NCI-H187 treated with DMSO at 0.1 percent for 48 hours (cell line): ENCODE data around the gene ACSL3.

Experiments
- DNase-seq: peaks from one replicate; lab custom pipeline; 2025; lab: John Stamatoyannopoulos, UW

ACSL3 gene

DNA sequence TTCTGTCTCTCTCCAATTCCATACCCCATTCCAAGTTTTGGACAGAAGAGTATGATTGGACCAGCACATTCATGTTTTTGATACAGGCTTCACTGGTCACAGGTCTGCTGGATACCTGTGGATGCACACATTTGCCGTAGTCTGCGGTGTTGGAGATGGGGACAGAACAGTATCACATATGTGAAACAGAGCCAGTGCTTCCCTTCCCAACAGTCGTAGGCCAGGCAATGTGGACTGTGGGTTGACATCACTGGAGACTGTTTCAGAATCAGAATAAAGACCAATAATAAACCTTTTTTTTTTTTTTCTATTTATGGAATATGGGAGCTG, 18.7 kb downstream of the ACSL3 start:
- no peak for DNase-seq

DNA sequence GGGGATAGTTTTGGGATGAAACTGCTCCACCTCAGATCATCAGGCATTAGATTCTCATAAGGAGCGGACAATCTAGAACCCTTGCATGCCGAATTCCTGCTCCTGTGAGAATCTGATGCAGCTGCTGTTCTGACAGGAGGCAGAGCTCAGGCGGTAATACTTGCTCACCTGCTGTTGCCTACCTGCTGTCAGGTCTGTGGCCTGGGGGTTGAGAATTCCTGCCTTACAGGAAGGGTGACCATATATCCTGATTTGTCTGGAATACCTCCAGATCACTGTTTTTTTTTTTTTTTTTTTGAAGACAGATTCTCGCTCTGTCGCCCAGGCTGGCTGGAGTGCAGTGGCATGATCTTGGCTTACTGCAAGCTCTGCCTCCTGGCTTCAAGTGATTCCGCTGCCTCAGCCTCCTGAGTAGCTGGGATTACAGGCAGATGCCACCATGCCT, 21.7 kb downstream of the ACSL3 start:
- no peak for DNase-seq

DNA sequence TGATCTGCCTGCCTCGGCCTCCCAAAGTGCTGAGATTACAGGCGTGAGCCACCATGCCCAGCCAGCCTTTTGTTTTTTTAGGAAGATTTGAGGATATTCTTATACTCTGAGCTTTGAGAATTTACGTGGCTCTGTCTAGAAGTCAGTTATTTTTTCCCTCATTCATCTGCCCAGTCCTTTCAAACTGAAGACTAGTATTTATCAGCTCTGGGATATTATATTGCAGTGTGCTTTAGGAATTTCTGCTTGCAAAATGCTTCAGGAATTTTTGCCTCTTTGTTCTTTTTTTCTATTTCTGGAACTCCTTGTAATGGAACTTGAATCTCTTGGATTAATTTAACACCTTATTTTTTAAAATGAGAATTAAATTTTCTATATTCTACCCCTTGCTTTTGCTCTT, 22.6 kb downstream of the ACSL3 start:
- DNase-seq, result no peak

DNA sequence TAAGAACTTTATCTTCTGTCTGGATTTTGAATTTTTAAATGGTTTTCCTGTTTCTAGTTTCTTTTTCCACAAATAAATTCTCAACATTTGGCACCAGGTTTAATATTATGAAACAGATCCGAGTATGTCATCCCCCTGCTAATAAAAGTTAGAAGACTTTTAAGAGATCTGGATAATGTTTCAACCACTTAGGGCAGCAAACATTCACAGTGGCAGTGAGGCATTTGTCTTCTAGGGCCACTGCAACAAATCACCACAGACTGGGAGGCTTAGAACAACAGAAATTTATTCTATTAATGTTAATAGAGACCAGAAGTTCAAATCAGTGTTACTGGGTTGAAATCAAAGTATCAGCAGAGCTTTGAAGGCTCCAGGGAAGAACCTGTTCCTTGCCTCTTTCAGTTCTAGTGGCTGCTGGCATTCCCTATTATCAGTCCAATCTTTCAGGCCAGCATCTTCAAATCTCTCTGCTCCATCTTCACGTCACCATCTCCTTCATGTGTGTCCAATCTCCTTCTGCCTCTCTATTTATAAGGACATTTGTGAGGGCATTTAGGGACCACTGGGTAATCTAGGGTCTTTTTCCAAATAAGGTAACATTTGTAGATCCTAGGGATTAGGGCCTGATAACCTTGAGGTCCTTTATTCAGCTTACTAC, 23.4 kb downstream of the ACSL3 start:
- no peak for DNase-seq

DNA sequence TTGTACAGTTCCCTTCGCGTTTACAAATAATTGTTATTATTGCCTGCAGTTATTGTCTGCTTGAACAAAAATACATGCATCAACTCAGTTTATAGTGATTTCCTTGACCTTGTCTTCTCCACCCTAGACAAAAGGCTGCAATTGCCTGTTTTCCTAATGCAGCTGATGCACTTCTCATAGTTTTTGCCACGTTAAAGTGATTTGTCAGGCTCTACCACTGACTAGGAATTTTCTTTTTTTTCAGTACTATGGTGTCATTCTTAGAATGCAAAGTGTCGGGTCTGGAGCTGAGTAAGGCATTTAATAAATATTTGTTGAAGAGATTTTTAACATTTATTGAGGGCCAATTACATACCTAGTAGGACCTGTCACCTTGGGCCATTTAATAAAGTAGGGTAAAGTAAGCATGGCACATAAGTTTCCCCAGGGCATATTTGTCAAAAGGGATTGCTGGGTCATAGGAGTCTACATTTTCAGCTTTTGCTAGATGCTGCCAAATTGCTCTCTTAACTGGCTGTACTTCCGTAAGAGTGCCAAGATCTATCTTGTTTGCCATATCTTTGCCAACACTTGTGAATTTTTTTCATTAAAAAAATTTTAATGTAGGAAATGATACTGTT, 24.1 kb downstream of the ACSL3 start:
- no peak for DNase-seq

DNA sequence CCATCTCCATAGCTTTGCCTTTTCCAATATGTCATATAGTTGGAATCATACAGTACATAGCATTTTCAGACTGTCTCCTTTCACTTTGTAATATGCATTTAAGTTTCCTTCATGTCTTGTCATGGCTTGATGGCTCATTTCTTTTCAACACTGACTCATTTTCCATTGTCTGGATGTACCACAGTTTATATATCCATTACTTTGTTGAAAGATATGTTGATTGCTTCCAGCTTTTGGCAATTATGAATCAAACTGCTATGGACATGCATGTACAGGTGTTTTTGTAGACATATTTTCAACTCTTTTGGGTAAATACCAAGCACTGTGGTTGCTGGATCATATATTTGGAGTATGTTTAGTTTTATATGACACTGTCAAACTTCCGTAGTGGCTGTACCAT, 26.3 kb downstream of the ACSL3 start:
- DNase-seq, result no peak

DNA sequence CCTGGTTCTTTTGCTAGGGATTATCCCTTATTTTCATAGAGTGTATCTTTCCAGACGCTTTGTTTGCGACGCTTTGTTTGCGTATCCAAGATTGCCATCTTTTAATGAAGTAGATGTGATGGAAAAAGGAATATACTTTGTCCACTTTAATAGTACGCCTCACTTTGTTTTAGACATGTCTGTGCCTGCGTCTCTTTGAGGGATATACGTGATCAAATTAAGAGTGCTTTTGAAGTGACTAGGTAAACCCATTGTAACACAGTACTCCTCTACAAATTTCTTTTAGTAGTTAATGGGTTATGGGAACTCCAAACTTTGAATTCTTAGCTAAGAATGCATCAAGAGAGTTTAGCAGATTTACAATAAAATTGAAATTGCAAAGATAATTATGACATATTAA, 27.9 kb downstream of the ACSL3 start:
- no peak for DNase-seq

DNA sequence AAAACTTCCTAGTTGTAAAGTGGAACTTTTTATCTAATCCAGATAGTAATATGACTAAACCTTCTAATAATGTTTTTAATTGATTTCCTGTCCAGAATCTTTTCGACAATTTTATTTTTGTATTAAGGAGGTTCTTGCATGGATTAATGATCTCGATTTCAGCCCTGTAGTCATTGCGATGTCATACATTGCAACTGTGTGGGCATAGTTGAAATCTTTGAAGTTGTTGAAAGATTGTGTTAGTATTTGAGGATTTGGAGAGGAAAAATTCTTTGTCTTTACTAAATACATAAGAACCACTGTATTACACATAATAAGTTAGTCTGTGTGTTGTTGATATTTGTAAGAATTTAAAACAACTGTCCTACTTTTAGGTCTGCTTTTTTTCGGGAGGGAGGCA, 31.1 kb downstream of the ACSL3 start:
- no peak for DNase-seq

DNA sequence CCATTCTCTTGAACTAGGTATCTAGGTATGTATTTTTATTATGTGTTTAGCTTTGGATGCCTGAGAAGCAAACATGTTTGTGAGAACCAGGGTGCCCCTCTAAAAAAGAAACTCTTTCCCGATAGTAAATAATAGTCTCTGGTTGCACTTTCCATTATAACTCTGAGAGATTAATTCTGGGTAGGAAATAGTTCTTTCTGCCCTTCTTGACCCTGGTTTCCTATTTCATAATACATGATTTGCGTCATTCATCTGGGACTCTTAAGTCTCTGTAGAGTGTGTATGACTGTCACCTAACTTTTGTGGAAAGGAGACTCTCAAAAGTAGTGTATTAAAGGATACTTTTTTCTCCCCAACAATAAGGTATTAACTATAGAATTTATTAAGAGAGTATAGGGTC, 31.5 kb downstream of the ACSL3 start:
- no peak for DNase-seq

DNA sequence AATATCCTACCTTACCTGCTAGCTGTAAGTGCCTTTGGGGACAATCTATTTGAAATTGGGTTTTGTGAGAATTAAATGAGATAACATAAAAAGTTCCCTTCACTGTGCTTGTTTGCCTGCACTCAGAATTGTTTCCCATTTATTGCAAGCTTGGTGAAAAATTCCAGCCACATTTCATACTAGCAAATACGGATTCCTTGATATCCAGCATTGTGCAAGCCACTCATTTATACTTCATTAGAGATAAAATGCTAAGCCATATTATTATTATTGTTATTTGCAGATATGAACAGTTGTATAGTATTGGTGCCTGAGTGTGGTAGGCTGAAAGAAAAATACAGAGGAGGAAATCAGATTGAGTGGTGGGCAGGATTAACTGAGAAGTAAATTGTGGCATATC, 31.9 kb downstream of the ACSL3 start:
- DNase-seq, result no peak

DNA sequence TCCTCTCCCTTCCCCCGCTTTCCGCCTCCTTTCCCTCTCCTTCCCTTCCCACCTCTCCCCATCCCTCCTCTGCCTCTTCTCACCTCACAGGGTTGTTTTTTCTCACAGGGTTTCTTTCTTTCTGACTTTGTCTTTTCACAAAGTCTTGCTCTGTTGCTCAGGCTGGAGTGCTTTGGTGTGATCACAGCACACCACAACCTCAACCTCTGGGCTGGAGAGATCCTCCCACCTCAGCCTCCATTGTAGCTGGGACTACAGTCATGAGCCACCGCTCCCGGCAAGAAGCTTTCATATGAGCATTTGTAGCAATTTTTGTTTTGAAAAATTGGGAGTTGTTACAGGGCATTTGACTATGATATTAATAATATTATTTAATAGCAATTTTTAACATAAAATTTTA, 32.9 kb downstream of the ACSL3 start:
- DNase-seq, result no peak

DNA sequence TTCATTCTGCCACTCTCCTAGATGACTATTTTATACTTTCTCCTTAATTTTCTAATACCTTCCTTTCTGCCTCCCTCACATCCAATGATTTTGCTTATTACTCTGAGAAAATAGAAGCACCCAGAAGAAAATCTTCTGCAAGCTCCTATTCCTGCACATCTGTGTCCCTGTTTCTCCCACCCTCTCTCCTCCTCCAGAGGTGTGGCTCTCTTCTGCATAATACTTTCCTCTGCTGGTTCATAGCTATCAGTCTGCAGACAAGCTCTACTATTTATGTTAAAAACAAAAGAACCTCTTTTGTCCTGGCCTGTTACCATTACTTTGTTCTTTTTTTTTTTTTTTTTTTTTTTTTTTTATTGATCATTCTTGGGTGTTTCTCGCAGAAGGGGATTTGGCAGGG, 34.3 kb downstream of the ACSL3 start:
- DNase-seq, result no peak

DNA sequence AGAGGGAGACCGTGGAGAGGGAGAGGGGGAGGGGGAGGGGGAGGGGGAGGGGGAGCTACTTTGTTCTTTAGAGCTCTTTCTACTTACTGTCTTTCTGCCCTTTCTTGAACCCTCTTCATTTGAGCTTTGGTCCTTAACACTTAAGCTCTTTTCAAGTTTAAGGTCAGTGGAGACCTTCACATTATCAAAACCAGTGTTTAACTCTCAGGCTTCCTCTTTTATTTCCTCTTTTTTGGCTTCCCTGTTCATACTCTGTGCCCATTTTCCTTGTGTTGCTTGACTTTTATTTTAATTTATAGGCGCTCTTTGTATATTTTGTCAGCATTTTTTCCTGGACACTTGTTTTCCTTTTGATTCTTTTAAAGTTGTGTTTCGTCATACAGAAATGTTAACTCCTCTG, 37.1 kb downstream of the ACSL3 start:
- DNase-seq, result no peak

DNA sequence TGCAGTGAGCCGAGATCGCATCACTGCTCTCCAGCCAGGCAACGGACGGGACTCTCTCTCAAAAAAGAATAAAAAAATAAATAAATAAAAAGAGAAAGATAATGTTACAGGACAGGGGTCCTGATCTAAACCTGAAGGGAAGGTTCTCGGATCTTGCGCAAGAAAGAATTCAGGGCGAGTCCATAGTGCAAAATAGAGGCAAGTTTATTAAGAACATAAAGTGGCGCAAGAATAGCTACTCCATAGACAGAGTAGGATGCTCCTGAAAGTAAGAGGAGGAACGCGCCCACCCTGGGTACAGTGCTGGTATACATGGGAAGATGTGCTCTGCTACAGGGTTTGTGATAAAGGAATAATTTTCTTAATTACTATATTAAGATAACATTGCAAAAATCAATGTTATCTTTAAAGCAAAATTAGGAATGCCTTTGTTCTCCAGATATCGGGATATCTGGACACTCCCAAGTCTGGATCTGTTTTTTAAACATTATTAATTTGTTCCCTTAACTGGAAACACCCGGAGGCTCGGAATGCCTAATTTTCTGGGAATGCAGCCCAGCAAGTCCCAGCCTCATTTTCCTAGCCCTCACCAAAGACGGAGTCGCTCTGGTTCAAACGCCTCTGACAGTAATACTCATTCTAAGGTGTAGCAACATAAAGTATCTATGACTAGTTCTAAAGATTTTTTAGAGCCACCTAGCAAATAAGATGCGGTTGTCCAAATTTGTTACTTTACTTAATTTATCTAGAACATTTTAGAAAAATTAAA, 38.8 kb downstream of the ACSL3 start:
- no peak for DNase-seq

DNA sequence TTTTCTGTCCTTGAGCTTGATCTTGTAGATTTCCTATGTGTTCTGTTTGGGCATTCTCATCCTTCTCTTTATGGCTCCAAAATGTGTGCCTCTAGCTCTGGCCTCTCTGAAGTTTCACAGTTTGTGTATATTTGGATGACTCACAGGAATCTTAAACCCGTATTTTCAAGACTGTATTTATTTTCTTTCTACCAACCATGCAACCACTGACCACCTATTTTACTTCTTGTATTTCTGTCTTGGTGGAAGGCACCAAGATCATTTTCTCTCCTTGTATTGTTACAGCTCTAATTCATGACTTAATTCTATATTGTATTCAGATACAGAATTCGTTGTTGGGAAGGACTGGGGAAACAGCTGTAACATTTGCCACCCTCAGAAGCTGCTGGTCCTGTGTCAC, 39.5 kb downstream of the ACSL3 start:
- DNase-seq, result no peak

DNA sequence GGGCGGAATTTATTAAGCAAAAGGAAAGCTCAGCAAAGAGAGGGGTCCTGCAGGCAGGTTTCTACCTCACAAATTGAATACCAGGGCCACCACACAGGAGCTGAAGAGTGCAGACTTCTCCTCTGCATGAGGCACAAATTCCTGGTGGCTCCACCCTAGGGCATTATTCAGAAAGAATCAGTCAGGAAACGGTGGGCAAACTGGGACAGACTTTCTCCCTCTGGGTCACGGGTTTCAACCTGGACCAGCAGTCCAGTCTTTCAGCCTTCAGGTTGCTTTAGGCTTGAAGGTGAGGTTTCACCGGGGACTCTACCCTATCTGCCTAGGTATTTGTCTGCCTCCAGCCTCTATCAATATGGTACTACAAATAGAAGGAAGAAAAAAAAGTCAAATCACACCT, 41.8 kb downstream of the ACSL3 start:
- no peak for DNase-seq

DNA sequence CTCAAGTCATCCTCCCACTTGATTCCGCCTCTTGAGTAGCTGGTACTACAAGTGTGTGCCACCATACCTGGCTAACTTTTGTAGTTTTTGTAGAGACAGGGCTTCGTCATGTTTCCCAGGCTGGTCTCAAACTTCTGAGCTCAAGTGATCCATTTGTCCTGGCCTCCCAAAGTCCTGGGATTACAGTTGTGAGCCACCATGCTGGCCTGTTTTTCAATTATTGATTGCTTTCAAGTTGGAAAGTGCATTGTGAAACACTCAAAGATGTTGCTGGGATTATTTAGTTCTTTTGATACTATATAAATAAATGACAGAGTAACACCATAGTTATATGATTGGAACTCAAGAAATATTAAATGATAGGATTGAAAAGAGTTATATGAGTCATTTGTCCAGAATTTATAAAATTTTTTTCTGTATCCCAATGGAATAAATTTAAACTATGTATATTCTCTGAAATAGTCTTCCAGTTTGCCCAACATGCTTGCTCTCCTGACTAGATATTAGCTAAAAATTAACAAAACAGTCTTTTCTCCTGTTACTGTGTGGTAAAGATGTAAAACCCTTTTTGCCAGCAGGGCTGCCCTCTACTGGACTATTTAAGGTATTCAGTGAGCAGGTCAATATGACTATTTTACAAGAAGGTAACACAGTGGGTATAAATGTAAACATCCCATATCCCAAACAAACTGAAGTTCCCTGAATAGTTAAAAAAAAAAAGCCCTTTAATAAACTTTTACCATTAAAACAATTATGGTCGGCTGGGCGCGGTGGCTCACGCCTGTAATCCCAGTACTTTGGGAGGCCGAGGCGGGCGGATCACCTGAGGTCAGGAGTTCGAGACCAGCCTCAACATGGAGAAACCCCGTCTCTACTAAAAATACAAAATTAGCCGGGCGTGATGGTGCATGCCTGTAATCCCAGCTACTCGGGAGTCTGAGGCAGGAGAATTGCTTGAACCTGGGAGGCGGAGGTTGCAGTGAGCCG, 42.7 kb downstream of the ACSL3 start:
- no peak for DNase-seq

DNA sequence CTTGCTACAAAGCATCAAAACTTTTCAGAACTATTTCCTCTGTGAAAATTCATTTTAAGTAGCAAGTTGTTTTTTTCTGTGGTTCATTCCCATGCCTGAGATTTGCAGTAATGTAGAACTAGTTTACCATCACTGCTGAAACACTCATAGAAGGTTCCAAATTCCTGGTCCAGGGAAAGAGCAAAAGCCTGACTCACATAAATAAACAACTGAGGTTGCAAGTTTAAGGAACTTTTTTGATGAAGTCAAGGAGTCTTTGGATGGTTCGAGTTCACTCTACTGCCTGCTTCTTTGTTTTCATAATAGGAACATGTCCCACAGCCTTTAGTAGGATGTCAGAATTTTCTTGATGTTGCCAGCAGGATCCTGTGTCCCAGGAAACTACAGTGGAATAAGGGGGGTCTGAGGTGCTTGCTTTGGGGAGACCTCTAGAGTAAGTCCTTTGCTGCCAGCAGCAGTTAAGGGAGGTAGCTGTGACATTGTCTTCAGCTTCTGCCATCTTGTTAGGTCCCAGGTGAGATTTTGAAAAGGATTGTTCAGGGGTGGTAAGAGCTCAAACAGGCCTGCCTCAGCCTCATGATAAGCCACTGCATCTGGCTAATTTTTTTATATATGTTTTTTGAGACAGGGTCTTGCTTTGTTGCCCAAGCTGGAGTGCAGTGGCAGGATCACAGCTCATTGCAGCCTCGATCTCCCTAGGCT, 43.9 kb downstream of the ACSL3 start:
- no peak for DNase-seq

DNA sequence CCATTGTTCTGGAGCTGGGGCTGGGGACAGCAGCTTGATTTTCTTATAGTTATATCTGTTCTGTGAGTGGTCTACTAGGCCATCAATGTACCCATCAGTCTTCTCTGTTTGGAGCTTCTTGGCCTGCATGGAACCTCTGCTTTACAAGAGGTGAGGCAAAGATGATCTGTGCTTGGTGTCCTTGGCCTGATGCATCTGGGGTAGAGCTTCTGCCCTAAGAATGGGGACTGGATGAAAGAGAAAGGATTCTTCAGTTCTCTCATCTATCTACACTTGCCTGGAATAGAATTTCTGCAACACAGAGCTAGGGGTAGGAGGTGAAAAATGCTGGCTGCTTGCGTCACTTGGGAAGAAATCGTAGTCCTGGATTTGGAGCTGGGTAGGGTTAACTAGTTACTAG, 46.2 kb downstream of the ACSL3 start:
- DNase-seq, result no peak

DNA sequence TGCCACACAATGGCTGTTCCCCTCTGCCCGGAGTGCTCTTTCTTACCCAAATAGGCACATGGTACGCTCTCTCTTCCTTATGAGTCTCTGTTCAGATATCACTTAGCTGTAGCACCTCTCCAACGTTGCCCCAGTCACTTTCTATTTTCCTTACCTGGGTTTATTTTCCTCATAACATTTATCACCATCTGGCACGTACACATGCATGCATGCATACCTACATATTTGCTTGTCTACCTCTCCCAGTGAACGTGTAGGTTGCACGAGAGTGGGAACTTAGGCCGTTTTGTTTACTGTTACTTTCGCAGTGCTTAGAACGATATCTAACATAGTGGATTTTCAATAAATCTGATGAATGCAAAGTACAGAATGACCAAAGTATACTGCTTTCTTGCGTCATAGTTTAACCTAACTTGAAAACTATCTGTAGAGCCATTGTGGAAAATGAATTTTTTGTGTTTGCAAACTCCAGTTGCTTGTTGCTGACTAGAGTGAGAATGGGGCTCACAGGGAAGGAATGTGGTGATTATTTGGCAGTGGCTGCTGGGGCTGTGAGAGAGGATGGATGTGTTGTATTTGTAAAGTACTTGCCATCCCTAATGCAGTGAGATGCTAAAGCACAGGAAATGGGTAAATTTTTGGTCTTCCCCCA, 47.1 kb downstream of the ACSL3 start:
- DNase-seq, result no peak

DNA sequence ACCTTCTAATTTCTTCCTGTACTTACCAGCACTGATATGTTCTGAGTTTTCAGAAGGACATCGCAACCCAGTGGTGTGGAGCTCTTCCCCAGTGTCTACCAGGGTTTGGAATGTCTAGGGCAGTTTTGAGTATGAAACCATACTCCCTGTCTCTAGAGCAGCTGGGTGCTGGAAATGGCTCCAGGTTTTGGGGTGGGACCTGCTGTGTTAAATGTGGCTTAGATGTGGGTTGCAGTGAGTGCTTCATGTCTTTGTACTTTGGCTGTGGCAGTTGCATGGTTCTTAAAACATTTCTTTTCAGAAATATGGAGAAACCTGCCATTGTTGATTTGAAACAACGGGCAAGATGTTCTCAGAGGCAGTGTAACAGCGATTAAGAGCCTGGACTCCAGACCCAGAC, 48.5 kb downstream of the ACSL3 start:
- no peak for DNase-seq
